Anterior cingulate cortex (tissue), 58 donors: ENCODE results near the gene C5orf52.
"Not testable (repeated sequence)": the region's sequence is repeated elsewhere in the genome, so short reads cannot be mapped to it uniquely, and the experiment has no call there.

Experiments
- DNase-seq, 58 donors: peaks; one replicate each; lab custom pipeline; 2025; lab: John Stamatoyannopoulos, UW

Gene C5orf52

DNA sequence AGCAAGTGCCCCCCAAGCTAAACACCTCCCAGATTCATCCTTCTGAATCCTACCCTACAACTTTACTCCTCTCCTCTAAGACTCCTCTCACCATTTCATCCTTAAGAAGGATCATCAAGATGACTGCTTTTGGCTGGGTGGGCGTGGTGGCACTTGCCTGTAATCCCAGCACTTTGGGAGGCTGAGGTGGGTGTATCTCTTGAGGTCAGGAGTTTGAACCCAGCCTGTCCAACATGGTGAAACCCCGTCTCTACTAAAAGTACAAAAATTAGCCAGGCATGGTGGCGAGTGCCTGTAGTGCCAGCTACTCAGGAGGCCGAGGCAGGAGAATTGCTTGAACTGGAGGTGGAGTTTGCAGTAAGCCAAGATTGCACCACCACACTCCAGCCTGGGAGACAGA is 3.0 kb downstream of the C5orf52 start:
- not testable (repeated sequence) for DNase-seq

DNA sequence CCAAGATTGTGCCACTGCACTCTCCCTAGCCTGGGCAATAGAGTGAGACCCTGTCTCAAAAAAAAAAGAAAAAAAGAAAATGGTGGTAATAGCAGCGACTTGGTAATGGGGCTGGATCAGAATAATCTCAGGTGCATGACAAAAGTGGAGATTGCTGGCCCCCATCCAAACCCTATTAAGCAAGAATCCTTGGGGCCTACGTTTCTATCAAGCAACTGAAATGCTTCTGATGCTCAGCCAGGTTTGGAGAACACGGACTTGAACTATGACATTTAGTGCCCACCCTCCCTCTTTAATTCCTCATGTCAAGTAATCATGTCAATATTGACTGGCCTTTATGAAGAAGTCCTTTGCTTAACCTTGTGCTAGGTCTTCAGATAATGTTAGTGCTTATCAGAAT is 6.6 kb downstream of the C5orf52 start:
- DNase-seq, result no peak

DNA sequence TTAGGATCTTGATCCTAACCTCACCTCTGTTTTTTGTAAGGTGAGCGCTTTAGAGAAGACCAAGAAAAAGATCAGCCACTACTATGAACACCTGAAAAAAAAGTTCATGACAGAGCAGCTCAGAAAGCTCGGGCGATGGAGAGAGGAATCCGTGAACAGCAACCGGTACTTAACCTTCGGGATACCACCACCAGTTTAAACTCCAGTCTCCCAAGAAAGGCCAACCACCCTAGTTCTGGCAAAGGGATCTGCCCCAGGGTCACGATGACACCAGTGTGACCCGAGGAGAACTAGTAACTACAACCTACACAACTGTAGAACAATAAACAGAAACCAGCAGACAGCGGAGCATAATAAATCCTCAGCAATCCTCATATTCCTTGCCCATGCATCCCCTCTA is 8.5 kb downstream of the C5orf52 start:
- no peak for DNase-seq

DNA sequence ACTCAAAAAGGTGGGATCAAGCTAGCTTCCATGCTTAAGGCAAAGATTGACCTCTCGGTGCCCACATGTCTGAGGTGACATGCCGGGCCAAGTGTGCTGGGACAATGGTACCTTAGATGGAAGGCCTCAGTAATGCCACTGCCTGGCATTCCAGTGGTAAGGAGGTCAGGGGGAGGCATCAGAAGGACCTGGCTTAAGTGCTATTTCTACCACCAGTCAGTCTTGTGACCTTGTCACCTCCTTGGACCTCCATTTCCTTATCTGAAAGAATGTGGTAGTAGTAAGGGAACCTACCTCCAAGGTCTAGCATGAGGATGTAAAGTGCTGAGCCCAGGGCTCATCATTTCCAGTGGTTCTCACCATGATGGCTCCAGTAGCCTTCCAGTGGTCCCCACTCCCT is 8.9 kb downstream of the C5orf52 start:
- DNase-seq, result no peak

DNA sequence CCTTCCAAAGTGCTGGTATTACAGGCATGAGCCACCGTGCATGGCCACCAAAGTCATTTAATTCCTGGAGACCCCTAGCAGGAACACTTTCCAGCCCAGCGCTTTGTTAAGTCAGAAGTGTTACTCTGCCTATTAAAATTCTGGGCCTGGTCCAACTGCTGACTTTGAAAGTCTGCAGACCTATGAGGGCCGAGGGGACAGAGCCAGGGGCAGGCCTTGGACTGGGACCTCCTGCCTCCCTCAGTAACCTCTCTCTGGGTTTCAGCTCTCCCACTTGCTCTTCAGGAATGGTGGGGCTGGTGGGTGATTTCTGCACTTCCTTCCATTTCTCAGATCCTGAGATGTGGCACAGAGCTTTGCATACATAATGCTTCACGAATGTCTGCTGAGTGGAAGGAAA is 9.7 kb downstream of the C5orf52 start:
- no peak for DNase-seq

DNA sequence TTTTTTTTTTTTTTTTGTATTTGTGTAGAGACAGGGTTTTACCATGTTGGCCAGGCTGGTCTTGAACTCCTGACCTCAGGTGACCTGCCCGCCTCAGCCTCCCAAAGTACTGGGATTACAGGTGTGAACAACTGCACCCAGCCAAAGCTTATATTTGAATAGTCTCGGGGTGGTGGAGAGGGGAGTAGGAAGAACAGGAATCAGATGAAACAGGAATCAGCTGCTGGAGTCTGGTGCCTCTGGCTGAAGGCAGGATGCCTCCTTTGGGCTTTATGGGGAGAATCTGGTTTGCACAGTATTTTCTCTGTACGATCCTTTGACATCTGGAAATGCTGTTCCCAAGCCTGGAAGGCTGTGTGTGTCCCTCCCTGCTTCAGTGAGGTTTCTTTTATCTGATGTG is 10.9 kb downstream of the C5orf52 start:
- DNase-seq, result no peak

DNA sequence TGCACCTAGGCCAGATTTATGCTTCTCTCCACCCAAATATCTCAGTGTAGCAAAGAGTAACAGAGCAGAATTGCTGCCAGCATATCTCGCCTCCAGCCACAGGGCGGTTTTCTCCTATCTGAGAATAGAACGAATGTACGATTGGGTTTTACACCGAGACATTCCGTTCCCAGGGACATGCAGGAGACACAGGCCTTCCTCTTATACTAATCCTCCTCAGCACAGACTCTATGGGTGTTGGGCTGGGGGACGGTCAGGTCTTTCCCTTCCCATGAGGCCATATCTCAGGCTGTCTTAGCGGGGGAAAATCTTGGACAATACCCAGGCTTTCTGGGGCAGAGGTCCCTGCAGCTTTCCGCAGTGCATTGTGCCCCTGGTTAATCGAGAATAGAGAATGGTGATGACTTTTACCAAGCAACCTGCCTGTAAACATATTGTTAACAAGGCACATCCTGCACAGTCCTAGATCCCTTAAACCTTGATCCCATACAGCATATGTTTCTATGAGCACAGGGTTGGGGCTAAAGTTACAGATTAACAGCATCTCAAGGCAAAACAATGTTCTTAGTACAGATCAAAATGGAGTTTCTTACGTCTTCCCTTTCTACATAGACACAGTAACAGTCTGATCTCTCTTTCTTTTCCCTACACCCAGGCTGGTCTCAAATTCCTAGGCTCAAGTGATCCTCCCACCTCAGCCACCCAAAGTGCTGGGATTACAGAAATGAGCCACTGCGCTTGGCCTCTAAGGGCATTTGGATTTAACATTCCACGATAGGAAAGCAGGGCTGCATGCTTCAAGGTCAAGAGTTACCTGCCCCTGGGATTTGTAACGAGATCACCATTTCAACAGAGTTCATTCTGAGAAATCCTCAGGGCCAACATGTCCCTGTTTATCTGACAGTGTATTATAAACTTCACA is 15.2 kb downstream of the C5orf52 start:
- not testable (repeated sequence) for DNase-seq

DNA sequence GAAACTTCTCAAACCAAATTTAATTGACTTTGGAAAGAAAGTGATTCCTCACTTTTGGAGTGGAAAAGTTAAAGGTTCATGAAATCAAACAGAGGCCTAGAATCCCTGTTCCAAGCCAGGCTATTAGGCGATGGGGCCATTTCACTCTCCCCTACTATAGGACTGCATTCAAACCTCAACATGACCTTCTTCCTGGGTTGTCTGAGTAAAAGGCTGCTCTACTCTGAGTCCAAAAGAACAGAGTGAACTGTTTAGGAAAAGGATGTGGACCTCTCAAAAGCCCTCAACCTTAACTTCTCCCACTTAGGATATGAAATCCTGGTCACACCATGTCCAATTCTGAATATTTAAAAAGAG is 15.8 kb downstream of the C5orf52 start:
- no peak for DNase-seq

DNA sequence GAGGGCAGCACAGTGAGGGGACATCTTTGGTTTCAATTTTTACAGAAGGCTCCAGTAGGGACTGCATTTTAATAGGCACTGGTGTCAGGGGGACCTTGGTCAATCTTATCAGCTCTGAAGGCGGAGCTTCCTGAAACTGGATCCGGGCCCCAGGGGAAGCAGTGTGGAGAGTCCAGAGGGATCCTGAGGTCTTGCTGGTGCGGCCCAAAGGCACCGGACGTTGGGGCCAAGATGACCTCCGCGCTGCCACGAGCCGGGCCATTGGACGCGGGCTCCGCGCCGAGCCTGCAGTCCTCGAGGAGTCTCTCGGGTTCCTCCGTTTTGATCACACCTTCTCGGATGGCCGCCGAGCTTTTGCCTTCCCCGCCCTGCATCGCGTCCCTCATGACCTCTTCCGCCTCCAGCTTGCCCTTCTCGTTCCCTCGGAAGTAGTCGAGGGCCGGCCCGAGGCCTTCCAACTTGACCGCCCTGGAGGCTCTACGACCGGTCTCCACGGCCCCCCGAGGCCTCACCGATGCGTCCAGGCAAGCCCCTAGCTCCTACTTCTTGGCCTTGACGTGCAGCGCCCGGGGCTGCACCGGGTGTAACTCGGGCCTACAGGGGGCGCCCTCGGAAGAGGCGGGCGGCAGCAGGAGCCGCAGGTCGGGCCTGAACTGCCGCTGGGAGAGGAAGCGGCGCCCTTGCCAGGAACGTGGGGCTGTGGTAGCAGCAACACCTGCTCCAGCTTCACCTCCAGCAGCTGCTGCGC is 18.8 kb downstream of the C5orf52 start:
- no peak for DNase-seq

DNA sequence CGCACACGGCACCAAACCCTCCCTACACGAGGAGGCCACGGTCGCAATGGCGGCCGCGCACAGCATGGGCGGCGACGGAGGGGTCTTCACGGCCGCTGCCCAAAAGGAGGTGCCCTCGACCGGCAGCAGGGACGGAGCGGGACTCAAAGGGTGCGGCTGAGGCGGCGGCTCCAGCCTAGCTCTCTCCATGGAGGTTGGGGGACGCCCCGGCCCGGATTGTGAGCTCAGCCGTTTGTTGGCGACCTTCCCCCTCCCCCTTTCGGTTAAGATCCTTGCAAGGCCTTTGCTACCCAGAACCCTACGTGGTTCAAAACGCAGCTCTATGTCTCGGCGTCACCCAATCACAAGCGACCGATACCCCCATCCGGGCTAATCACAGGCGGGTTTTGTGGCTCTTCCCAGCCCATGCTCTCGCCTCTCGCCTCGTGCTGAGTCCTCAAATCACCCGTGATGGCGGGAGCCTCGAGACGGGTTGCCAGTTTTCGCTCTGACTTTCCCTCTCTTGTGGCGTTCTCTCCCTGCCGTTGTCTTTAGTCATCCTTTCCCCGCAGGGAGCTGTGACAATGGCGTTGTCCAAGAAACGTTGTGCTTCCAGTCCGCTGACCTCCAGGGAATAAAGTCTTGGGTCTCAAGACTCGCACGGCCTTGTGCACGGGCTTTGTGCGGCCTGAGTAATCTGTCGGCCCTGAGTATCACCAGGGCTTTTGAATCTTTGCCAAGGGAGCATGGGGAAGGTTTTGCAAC is 19.5 kb downstream of the C5orf52 start:
- DNase-seq, result no peak

DNA sequence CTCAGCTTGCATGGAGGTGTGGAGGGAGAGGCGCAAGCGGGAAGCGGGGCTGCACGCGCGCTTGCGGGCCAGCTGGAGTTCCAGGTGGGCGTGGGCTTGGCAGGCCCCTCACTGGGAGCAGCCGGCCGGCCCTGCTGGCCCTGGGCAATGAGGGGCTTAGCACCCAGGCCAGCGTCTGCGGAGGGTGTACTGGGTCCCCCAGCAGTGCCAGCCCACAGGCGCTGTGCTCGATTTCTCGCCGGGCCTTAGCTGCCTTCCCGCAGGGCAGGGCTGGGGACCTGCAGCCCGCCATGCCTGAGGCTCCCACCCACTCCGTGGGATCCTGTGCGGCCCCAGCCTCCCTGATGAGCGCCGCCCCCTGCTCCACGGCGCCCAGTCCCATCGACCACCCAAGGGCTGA is 22.5 kb downstream of the C5orf52 start:
- not testable (repeated sequence) for DNase-seq

DNA sequence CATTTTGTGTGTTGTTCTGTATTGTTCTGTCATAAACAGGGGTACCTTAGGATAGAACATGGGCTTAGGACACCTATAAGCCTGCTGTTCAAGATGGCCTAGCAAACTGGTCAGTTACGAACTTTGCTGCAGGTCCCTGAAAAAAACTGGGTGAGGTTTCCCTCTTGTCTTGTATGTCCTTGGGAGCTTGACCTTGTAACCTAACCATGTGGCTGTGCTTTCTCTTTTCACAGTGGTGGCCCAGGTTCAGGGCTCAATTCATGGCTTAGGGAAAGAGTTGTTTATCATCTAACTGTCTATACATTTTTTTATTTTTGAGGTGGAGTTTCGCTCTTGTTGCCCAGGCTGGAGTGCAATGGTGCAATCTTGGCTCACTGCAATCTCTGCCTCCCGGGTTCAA is 24.8 kb downstream of the C5orf52 start:
- DNase-seq, result not testable (repeated sequence)

DNA sequence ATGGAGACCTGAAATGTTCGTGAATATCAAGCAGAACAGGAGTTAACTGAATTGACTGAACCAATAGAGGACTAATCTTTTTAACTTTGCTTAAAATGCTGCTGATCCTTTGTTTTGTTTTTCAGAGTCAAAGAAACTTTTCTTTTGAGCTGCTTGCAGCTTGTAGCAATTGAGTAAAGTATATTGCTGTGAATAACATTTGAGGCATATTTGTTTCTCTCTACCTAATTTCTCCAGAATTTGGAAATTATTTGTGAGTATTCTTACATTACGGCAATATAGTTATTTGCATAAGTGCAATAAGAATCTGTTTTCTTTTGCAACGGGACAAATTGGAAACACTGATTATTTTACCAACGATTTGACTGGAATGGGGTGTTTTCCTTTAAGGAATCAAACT is 27.3 kb downstream of the C5orf52 start:
- not testable (repeated sequence) for DNase-seq

DNA sequence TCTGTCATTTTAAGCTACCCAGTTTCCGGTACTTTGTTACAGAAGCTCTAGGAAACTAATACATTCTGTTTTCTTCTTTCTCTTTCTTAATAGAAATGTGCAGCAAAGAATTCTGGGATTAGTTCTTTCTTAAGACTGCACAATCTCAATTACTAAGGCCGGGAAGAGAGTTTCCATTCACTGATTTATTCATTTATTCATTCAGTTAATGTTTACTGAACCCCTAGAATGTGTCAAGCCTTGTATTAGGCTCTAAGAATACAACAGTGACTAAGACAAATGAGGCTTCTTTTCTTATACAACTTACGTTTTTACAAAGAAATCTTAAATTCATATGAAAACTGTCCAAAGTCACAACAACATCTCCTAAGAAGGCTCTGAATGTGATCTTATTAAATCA is 32.4 kb downstream of the C5orf52 start:
- DNase-seq, result no peak

DNA sequence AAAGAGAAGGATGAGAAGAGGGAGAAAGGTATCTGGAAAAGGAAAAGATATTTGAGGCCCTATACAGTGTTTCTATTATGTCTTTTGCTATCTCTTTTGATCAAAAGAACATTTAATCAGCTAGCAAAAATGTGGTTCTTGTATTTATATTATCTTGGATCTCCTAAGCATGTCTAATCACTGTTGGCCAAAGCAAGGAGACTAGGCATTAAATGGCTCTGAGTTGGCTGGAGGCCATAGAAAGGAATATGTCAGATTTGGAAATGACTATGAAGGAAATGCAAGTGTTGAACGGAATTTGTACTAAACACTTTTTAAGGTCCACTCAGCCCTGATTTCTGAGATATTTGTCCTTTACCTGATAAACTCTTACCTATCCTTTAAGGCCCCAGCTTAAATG is 37.5 kb downstream of the C5orf52 start:
- no peak for DNase-seq

DNA sequence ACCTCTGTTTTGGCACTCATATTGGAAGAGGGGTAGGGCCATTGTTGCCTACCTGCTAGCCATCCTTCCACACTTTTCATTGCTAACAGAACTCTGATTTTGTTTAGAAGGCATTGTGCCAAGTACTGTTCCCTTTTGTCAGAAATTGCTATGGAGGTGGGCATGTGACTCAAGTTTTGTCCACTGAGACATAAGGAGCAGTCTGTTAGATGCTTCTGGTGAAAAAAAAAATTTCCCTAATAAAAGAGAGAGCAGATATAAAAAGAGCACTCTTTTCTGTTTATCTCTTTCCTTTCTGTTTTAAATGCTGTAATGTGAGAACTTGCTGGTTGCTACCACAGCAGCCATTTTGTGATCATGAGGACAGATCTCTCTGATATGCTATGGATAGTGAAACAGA is 38.0 kb downstream of the C5orf52 start:
- no peak for DNase-seq

DNA sequence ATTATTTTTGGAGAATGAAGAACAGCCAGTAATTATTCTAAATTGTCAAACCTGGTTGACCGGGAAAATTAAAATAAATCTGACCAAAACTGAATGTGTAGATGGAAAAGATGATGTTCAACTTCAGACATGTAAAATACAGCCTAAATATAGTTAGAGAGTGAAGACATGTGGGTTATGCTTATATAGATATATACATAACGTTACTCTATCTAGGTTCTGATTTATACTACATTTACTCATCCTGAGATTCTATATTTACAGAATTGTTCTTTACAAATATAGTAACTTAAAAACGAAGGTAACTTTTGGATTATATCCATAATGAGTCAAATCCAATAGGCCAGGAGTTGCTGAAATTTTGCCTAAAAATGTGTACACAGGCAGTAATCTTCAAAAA is 39.1 kb downstream of the C5orf52 start:
- DNase-seq, result no peak

DNA sequence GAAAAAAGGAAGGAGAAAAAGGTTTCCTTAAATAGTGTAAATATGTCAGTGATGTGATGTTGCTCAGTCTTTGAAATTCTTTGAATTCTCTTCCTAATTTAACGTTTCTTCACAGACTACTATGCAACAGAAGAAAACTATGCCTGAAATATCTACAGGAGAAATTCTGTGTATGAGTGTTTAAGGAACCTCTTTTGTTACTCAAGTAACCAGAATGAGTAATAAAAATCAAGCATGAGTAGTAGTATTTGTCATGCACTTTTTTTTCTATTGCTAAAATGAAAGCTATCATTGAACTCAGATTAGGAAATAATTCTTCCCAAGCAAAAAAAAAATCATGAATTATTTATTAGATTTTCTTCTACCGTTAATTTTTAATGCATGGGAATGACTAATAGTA is 39.5 kb downstream of the C5orf52 start:
- no peak for DNase-seq

DNA sequence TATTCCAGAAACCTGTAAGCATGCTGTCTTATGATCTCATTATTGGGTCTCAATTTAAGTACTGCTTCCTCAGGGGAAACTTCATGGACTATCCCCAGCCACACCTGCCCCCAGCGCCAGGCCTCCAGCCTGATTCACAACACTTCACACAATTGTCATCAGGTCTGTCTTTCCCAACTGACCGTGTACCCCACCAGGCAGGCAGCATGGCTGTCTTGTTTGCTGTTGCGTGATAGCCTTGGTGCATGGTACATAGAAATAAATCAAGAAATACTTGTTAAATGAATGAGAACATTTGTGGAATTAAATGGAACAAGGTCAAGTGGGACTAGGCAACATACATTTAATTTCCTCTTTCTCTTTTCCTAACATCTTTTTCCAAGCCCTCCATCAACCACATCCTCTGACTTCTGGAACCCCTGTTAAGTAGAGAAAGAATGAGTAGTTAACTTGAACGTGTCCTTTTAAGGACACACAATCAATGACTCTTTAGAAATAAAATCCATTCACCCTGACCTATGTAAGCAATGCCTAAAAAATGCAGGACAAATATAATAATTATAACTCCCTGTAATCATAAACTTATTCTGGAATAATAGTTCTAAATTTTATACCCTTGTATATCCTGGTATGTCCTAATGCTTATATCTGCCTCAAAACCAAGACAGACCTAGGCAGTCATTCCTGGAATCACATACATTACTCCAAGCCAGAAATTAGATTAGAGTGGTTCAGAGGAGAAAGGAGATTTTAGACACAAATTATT is 42.7 kb downstream of the C5orf52 start:
- no peak for DNase-seq

DNA sequence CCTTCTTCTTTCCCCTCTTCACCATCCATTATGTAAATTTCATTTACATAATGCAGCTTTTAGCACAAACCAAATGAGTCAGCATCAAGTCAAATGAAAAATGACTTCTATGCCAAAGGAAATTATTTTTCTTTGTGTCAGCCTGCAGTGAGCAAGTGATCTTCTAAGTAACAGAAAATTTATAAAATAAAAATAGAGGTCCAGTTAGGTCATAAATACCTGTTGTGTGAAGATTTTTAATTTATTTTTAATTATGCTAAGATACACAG is 43.2 kb downstream of the C5orf52 start:
- DNase-seq, result no peak

DNA sequence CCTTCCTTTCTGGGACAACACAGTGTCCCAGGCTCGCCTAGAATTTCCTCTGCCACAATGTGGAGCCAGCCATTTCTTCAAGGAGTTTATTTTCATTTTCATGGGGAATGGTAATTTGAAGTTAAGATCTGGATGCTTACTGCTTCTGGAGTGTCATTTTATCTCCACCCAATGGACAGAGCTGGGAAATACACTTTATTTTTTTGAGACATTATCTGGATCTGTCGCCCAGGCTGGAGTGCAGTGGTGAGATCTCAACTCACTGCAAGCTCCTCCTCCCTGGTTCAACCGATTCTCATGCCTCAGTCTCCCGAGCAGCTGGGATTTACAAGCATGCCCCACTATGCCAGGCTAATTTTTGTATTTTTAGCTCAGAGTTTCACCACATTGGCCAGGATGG is 47.2 kb downstream of the C5orf52 start:
- peak in 26 of 58 donors; percentile 2 to 67 (median 14) for DNase-seq
